Choroid plexus epithelial cell (primary cell): ENCODE results near the gene STAU1.

Source experiments
- DNase-seq: peaks from one replicate; pipeline ENCODE4 v3.0.0-alpha.2; 2010; ENCODE audit warnings: low read depth
- H3K4me3 ChIP-seq: 2 replicates; pipeline ENCODE4 v1.5.1; 2011; ENCODE audit warnings: low read depth, mild to moderate bottlenecking, control low read depth, low read length, moderate library complexity
- CTCF ChIP-seq: conservative IDR thresholded peaks from 2 replicates; pipeline ENCODE4 v1.5.1; 2011; ENCODE audit warnings: low read depth, mild to moderate bottlenecking, control low read depth, inconsistent platforms, low read length, moderate library complexity

The STAU1 gene

DNA sequence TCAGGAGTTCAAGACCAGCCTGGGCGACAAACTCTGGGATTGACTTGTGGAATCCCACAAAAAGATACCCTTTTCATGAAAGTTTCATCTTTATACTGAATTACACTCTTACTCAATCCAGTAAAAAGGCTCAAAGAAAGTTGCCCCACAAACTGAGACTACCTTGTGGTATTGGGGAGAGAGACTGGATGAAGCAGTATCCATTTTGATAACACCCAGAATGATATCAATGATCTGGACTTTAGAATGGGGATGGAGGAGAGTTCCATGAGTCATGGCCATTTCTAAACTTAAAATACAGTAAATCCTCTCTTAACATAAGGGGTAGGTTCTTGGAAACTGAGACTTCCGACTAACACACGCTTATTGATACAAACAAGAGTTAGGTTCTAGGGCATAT is 4.7 kb downstream of the STAU1 start:
- no peak overlapping the region for H3K4me3 ChIP-seq
- TF ChIP-seq CTCF, result no peak
- DNase-seq, result no peak

GRCh38 chr20:49181265-49181877 is 6.8 kb downstream of the STAU1 start:
- TF ChIP-seq CTCF, result no peak
- H3K4me3 ChIP-seq, result no peak overlapping the region
- no peak for DNase-seq

GRCh38 chr20:49179368-49180277 is 8.5 kb downstream of the STAU1 start:
- no peak for TF ChIP-seq CTCF
- DNase-seq, result no peak
- H3K4me3 ChIP-seq, result no peak overlapping the region

DNA sequence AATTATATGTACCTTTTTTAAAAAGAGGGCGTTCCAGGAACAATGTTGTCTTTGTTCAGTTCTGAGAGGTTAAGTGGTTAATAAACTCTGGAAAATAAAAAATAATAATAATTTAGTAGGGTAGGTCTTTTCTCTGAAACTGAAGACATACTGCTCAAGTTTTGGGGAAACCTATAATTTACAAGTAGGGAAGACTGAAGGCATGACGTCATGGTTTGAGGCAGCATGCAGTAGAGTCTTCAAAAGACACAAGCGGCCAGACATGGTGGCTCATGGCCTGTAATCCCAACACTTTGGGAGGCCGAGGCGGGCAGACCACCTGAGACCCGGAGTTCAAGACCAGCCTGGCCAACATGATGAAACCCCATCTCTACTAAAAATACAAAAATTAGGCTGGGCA is 14.0 kb downstream of the STAU1 start:
- H3K4me3 ChIP-seq, result no peak overlapping the region
- TF ChIP-seq CTCF, result no peak
- no peak for DNase-seq

DNA sequence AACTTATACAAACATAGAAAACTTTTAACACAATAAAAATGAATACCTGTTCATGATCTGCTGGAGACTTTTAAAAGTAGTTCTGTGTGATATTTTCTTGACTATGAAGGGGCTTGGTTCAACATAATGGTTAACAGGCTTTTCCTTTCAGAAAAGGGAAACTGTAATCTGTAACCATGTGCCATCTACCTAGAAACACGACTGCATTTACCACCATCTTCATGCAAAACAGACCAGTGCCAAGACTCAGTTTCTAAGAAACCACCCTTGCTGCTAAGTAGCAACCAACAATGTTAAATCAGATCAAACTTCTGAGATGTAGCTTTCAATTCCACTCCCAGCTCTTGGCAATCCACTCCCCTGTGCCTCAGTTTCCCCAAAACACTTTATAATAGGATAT is 15.7 kb downstream of the STAU1 start:
- no peak overlapping the region for H3K4me3 ChIP-seq
- TF ChIP-seq CTCF, result no peak
- no peak for DNase-seq

DNA sequence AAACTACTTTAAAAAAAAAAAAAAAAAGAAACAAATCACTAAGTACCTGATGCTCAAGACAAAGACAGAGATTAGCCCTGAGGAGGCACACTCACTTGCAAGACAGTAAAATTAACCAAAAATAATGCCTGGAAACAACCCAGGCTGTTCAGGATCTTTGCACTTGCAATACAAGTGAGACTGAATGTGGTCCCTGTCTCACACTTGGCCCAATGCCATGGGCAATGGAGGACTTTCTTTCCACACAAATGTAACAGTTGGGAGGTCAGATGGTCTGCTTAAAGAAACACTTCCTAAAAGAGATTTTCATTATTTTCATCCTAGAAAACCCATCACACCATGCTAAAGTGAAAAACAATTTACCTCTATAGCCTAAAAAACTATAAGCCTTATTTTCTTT is 16.2 kb downstream of the STAU1 start:
- no peak overlapping the region for H3K4me3 ChIP-seq
- DNase-seq, result peak; percentile 28
- TF ChIP-seq CTCF, result no peak
